AG04450 (cell line): ENCODE measurements around the gene PLEKHO2. TPM values are rescaled to one million over a fixed set of nuclear protein-coding genes. Genes with fewer than 3 reads are reported as not detected.
A peak's percentile ranks its signal among the peaks of the same experiment; 100 is the strongest.

Source experiments
- CTCF ChIA-PET: fragments of 300-600, 350-600 bp; formaldehyde crosslinking; extraction: SDS; loops from one replicate; lab custom pipeline; 2022; ENCODE audit warnings: antibody characterized with exemption, inconsistent platforms; lab: Charles Lee
- POLR2A ChIA-PET: fragments of 350-600 bp; formaldehyde crosslinking; extraction: SDS; loops from one replicate; lab custom pipeline; 2021; ENCODE audit warnings: antibody characterized with exemption, inconsistent platforms; lab: Yijun Ruan, JAX
- DNase-seq: peaks from one replicate; pipeline ENCODE4 v3.0.0-alpha.2; 2011; ENCODE audit warnings: low read depth, low spot score
- H3K27ac ChIP-seq: one replicate; pipeline ENCODE4 v1.5.1; 2012; ENCODE audit warnings: low read depth, low read length, control low read depth
- H3K27me3 ChIP-seq: one replicate; pipeline ENCODE4 v1.6.0; 2012; ENCODE audit warnings: low read length; ENCODE audit not compliant: control insufficient read depth, insufficient read depth
- H3K4me3 ChIP-seq: 2 replicates; pipeline ENCODE4 v1.5.1; 2011; ENCODE audit warnings: mild to moderate bottlenecking, low read depth, low read length, control low read depth
- H3K9me3 ChIP-seq: 2 replicates; pipeline ENCODE4 v1.5.1; 2012; ENCODE audit warnings: low read length; ENCODE audit not compliant: control insufficient read depth, insufficient read depth
- CTCF ChIP-seq: IDR thresholded peaks from 2 replicates; pipeline ENCODE4 v1.5.1; 2011; ENCODE audit warnings: low read depth, low read length, control low read depth, inconsistent platforms
- polyA plus RNA-seq: library from polyadenylated mRNA; depleted of rRNA; stranded (reverse); fragments of >200 nt; gene quantifications from 2 replicates; pipeline ENCODE4 v1.2.3, GENCODE V29; 2011

PLEKHO2 gene
- polyA plus RNA-seq, 1 experiment: 29.5 TPM

DNA sequence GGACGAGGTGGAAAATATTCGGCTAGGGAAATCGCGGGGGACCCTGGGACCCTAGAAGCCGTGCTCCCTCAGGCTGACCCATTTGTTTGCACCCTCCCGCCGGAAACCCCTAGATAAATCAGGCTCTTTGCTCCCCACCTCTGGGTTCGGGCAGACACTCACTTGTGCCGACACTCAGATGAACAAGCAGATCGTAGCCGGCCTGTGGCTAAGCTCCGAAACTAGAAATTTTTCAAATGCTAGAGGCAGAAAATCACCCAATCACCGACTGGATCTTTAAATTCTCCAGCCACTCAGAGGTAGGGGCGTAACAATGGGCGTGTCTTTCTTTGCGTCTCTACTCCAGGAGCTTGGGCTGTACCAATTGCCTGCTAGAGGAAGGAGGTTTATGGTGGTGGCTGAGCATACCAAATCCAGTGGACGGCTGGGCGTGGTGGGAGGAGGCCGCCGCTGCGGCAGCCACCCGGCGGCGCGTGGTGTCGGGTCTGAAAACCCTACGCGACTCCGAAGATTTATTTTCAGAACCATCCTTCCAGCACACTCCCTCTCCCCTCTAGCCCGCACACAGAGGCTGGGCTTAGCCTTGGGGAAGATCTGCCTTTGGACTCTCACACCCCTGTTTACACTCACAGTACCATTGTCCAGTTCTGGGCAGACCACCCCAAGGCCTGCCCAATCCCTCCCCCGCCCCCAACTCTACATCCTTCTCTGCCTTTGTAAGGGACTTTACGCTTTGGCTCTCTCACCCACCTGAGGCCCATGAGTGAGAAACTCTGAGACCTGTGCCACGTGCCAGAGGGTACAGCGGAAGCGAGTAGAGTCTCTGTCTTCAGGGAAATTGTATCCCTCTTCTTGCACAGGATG is 16.1 kb upstream of the PLEKHO2 start, which contains the start of gene PIF1:
PIF1 (minus strand) TSS at position 217 of the 864 bp plus-strand sequence. CDS start 1,312 bp downstream, outside the sequence.
- Histone ChIP-seq H3K9me3 (no peaks in the 10 kb centered on the region), H3K27ac (peak within 1 kb of the TSS; percentile 77), H3K27me3 (no peaks in the 10 kb centered on the region), H3K4me3 (peak within 1 kb of the TSS; percentile 68)
- no peak for TF ChIP-seq CTCF
- CTCF ChIA-PET: interaction anchor here (0.6 to 2.7 kb wide), 2 partner anchors 10 to 672 kb away, joined by 3 to 12 read pairs; no protein-coding TSS in a partner anchor
- POLR2A ChIA-PET: interaction anchor here (0.6 to 1.3 kb wide), 7 partner anchors 10 to 159 kb away, joined by 3 to 11 read pairs (median 4); no protein-coding TSS in a partner anchor
- peak; percentile 94 for DNase-seq

GRCh38 chr15:64828985-64829384 is 12.7 kb upstream of the PLEKHO2 start:
- ChIA-PET POLR2A (interaction anchor here (1.1 kb wide), 1 partner anchor 12 kb away, joined by 3 read pairs; no protein-coding TSS in a partner anchor), CTCF (no interaction called here)
- TF ChIP-seq CTCF: no peak
- H3K27me3 ChIP-seq: no peaks in the 10 kb centered on the region
- H3K4me3 ChIP-seq: no peak overlapping the region
- DNase-seq: no peak
- no peak overlapping the region for H3K27ac ChIP-seq
- no peaks in the 10 kb centered on the region; the same call in 1 of the 2 replicates for H3K9me3 ChIP-seq

- Histone ChIP-seq H3K9me3 (no peaks in the 10 kb centered on the region; the same call in 1 of the 2 replicates), H3K4me3 (no peak overlapping the region), H3K27ac (no peak overlapping the region), H3K27me3 (no peaks in the 10 kb centered on the region)
- TF ChIP-seq CTCF: no peak
- ChIA-PET POLR2A (interaction anchor here (0.7 kb wide), 1 partner anchor 9 kb away, joined by 3 read pairs; no protein-coding TSS in a partner anchor), CTCF (no interaction called here)
- no peak for DNase-seq
These were observed 8.0 kb upstream of the PLEKHO2 start for GRCh38 chr15:64833690-64834089.

- ChIA-PET POLR2A (interaction anchor here (1.0 to 1.5 kb wide), 2 partner anchors 11 to 15 kb away, joined by 3 to 4 read pairs; partner anchors contain the start of gene PIF1), CTCF (interaction anchor here (0.7 to 2.2 kb wide), 13 partner anchors 10 to 265 kb away, joined by 3 to 12 read pairs (median 4); partner anchors contain the start of gene PIF1)
- no peaks in the 10 kb centered on the region for H3K27me3 ChIP-seq
- no peak overlapping the region for H3K4me3 ChIP-seq
- H3K9me3 ChIP-seq: no peaks in the 10 kb centered on the region; the same call in 1 of the 2 replicates
- DNase-seq: no peak
- no peak for TF ChIP-seq CTCF
- H3K27ac ChIP-seq: no peak overlapping the region
These were observed 5.6 kb upstream of the PLEKHO2 start for GRCh38 chr15:64836023-64836536.
